ENCODE data around the gene TRIM66.
A peak's percentile ranks its signal among the peaks of the same experiment; 100 is the strongest.

TRIM66 gene

DNA sequence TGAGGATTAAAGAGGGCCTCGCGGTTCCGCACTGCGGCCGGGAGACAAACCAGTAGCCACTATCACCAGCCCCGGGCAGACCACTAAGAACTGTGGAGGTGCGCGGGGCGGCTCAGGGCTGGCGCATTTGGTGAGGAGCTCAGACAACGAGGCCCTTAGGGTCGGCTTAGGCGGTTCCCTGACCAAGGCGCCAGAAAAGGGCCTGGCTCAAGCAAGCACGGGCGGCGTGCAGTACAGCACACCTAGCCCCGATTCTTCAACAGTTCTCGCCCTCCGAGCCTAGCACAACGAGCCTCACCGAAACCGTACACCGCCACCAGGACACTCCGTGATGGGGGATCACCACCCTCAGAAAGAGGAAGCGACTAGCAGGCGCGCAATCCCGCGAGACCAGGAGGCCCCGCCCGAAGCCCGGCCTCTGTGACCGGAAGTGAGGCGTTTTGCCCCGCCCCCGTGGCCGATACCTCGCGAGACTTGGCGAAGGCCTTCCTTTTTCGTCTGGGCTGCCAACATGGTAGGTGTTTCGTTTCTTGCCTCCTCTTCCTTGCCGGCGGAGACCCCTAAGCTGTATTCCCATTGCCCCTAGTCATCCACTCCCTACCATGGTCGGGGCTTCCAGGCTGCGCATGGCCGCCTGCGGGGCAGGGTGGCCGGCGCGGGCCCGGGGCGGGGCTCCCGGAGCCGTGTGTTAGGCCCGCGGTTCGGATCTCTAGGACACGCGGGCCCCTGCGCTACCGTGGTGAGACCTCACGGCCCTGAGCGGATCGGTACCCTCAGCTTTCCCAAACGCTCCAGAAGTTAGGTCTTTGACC is at the start of gene TRIM66, which contains the start of gene RPL27A:
TSS of gene TRIM66 (minus strand) at position 363 of the 812 bp plus-strand sequence. CDS start 10,391 bp downstream, outside the sequence.
TSS of gene RPL27A (plus strand) at position 490 of the 812 bp plus-strand sequence. CDS start at position 512, 22 bp downstream.
- peak; percentile 98 for DNase-seq

DNA sequence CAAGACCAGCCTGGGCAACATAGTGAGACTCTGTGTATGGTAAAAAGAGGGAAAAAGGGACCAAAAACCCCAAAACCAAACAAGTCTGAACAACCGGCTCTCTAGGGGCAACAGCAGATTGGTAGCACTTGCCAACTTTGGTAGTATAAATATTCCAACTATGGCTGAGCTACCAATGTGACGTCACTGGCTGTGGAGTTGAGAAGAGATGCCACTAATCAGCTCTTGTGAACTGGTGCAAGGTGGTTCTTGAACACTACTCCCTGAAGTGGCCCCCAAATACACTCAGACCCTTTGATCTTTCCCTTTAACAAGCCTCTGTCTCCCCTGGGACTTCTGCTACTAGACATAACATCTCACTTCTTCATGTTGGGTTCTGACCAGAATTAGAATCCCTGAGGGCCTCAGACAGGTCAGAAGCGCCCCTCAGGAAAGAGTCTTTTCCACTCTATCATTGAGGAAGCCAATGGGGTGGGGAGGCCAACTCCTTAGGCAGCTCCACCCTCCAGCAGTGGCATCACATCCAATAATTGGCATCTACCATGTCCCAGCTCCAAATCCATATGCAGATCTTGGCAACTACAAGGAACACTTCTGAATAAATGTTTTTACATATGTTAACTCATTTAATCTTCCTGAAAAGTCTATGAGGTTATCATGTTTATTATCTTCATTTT is 49.3 kb upstream of the TRIM66 start:
- no peak for DNase-seq

DNA sequence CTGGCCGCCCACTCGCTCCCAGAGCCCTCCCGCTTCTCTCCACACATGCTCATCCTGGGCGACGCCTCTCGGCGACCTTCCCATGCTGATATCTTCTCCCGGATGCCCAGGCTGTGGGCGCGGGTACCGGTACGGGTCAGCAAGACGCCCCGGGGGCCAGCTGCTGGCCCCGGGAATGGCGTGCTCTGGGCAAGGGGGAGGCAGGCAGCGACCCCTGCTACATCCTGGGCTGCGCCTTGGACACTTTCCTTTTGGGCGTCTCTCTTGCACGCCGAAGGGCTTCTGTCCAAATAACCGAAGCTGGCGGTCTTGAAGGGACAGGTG is 48.2 kb upstream of the TRIM66 start:
- no peak for DNase-seq

DNA sequence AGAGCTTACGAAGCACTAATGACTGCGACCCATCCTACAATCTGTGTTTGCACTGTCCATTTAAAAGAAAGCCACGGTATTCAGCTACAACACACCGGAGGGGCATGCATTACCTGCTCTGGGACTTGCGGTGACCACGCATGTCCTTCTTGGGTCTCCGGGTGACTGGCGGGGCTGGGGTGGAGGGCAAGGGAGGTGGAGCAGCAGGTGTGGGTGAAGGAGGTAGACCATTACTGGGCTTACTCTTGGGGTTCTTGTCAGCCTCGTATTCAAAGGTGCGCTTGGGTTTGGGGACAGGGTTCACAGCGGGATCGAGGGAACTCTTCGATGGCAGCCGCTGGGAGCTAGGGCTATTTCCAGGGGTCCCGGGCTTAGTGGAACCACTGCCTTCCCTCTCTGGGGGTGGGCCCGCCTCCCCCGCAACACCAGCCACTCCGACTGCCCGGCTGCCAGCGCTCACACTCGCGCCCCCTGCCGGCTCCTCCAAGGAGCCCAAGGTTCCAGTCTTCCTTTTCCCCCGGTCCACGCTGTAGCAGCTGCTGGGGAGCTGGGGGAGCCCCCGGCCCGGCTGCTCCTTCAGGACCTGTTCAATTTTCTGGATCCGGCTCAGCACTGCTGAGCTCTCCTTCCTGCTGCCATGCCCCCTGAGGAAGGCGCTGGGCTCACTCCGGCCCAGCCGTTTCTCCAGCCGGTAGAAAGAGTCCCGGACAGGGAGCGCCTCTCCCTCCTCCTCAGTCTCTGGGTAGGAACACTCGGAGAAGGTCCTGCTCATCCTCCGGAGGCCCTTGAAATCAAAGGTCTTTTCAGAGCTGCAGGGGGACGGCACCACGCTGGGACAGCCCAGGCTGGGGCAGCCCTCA is 47.6 kb upstream of the TRIM66 start:
- no peak for DNase-seq

GRCh38 chr11:8729067-8729466 is 46.6 kb upstream of the TRIM66 start:
- no peak for DNase-seq

GRCh38 chr11:8728563-8728962 is 46.1 kb upstream of the TRIM66 start:
- DNase-seq: no peak

GRCh38 chr11:8726395-8726794 is 43.9 kb upstream of the TRIM66 start:
- DNase-seq: no peak

DNA sequence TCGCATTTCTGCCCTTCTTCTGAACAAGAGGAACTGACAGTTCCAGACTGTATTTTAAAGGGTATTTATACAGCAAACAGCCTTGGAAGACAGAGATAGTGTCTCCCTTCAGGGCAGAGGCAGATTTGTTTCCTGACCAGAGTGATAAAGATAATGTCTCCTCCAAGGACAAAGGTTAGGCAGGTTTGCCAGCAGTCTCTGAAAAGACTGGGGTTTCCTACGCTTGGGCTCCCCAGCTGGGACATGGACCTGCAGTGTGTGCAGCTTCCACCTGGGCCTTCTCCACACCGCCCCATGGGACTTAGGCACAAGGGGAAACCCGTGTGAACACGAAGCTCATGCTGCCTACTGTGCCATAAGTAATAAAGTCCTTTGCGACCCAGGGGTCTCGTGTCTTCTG is 42.2 kb upstream of the TRIM66 start:
- no peak for DNase-seq

DNA sequence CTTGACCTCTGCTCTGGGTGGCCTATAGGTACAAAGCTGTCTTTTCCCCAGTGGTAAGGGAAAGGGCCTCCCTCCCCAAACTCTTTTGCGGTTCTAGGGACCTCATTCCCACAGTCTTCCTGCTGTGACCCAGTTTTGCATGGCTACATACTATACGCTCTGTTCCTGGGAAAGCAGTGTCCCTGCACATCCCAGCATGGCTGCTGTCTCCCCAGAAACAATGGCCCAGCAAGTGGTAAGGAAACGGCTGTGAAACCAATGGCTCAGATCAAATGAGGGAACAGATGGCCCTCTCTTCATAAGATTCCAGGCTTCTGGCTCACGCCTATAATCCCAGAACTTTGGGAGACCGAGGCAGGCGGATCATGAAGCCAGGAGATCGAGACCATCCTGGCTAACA is 41.2 kb upstream of the TRIM66 start:
- no peak for DNase-seq

DNA sequence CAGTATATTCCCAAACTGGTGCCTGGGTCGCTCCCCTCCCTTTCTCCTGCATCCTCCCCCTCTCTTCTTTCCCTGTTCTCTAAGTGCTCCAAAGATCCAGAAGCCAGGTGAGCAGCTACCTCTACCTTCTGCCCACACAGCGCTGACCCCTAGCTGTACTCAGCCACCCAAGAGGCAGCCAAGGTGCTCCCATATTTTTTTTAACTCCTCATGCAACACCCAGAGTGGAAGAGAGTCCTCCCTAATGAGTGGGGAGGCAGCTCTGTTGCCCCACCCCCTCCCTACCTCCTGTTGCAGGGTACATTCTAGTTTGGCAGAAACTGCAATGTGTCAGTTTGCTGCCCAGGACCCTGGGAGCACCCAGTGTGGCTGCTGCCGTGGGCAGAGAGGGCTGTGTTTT is 40.3 kb upstream of the TRIM66 start:
- DNase-seq: no peak

DNA sequence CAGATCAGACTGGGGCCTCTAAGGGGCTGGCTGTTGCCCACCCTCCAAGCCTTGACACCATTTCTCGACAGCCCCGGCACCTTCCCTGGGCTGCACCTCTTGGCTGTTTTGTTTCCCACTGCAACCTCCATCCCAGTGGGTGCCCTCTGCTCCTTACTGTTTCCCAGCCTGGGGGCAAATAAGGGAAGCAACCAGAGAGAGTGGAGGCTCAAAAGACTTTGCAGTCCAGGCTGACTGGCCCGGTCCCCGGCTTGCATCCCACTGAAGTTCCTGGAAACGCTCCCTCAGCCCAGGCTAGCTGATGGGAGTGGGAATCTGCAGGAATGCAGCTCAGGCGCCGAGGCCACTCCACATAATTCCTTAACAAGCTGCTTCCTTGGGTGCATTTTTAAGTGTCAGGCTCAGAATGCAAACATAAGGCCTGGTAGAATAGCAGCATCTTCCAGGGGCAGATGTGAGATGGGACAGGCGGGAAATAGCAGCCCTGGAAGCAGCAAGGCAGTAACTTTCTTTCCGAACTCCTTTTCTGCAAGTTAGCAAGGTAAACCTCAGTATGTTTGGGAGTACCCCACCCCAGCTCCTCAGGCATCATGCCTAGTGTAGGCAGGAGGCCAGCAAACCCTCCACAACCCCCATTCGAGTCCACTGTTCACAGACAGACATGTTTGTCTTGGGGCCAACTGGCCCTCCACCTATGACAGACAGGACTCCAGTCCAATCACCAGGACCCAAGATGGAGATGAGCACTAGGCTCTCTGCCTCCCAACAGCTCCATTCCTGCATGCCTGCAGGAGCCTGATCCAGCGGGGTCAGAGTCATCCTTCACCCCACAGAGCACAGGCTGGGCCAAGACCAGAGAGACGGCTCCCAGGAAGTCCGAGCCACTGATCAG is 39.4 kb upstream of the TRIM66 start:
- no peak for DNase-seq

- DNase-seq: no peak
Observed at GRCh38 chr11:8720868-8721608, 38.6 kb upstream of the TRIM66 start.

DNA sequence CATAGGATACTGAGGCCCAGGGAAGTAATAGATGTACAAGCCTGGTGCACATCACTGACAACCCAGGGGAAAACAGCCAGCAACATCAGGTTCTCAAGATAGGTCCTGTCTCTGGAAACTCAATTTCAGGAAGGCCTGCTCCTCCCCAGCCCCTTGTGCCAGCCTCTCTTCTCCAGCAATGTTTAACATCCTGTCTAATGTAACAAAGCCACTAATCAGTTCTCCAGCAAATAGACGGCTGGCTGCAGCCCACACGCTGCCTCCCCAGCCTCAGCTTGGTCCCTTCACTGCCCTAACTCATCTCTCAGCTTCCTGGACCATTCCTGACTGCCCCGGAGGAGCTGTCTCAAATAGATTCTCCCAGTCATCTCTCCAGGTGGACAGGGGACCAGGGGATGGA is 37.9 kb upstream of the TRIM66 start:
- no peak for DNase-seq

DNA sequence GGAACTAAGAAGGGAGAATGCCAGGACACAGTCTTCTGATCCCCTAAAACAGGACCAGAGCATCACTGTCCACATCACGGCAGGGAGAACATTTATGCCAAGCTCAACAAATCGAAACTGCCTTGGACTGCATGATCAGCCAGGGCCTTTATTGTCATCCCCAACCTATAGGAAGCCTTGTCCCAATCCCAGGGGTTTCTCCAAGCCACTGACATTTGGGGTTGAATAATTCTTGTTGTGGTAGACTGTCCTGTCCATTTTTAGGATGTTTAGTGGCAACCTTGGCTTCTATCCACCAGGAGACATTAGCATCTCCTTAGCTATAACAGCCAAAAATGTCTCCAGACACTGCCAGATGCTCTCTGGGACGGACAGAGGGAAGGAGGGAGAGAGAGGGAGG is 37.3 kb upstream of the TRIM66 start:
- no peak for DNase-seq

- no peak for DNase-seq
Observed at GRCh38 chr11:8719211-8719649, 36.8 kb upstream of the TRIM66 start.

GRCh38 chr11:8717876-8718753 is 35.6 kb upstream of the TRIM66 start:
- no peak for DNase-seq

- no peak for DNase-seq
Observed at GRCh38 chr11:8717544-8717875, 35.0 kb upstream of the TRIM66 start.

- DNase-seq: no peak
Observed at GRCh38 chr11:8715501-8715900, 33.0 kb upstream of the TRIM66 start.

DNA sequence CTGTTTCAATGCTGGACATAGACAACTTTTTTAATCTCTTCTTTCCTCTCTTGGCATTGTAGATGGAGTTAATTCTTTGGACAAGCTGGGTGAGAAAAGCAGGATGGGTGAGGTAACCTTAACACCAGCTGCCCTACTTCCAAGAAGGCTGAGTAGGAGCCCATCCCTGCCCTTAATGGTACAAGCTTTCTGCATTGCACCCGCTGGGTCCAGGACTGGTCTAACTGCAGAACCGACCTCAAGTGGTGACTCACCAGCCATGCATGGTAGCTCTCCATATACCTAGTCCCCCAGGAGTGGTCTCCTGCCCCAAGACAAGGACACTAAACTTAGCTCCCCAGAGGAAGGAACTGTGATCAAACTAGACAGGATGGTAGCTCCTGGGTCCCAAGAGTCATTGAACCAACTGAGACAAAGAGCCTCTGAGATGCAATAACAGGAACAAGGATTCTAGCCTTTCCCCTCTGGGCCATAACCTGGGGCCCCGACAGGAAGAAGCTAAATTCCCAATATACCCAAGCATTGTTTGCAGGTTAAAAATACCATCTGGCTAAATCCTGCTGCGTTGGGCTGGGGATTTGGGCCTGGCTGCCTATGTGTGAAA is 32.3 kb upstream of the TRIM66 start:
- no peak for DNase-seq

- DNase-seq: no peak
Observed at GRCh38 chr11:8713760-8714454, 31.4 kb upstream of the TRIM66 start.

All from CD4-positive, alpha-beta T cell treated with Interleukin-17A for 1 hour (primary cell).